Caco-2 (cell line): ENCODE measurements around the gene RALGPS1. TPM values are rescaled to one million over a fixed set of nuclear protein-coding genes. Genes with fewer than 3 reads are reported as not detected.

Experiments
- BruUV-seq: library from RNA; stranded (reverse); fragments of 400-500 nt; replicated peaks from 2 replicates; lab custom pipeline; 2021; lab: Mats Ljungman, UMichigan
- CTCF ChIA-PET: fragments of 300-600 bp; sonication (Branson Sonifier 250); formaldehyde crosslinking; loops from one replicate; lab custom pipeline; 2022; ENCODE audit warnings: antibody characterized with exemption; lab: Charles Lee
- POLR2A ChIA-PET: fragments of 300-600 bp; sonication (Branson Sonifier 250); formaldehyde crosslinking; loops from one replicate; lab custom pipeline; 2022; ENCODE audit warnings: antibody characterized with exemption; lab: Charles Lee
- DNase-seq, 2 experiments: peaks; one replicate each; pipeline versions ENCODE4 v3.0.0 to v3.0.0-alpha.2; 2020 to 2022
- H3K27me3 ChIP-seq: replicated peaks from 2 replicates; pipeline ENCODE4 v1.6.0; 2011; ENCODE audit warnings: low read length; ENCODE audit not compliant: control insufficient read depth, insufficient read depth
- H3K36me3 ChIP-seq: 2 replicates; pipeline ENCODE4 v1.5.1; 2011; ENCODE audit warnings: low read length; ENCODE audit not compliant: control insufficient read depth, insufficient read depth
- H3K4me1 ChIP-seq: fragments of 250-450 bp; sonication (Bioruptor Pico); 2 replicates; pipeline ENCODE4 v1.5.1; 2020; ENCODE audit warnings: mild to moderate bottlenecking
- H3K4me3 ChIP-seq: 2 replicates; pipeline ENCODE4 v1.5.1; 2011; ENCODE audit warnings: low read depth, mild to moderate bottlenecking, control low read depth, low read length
- H3K9me3 ChIP-seq: fragments of 250-450 bp; sonication (Bioruptor Pico); 2 replicates; pipeline ENCODE4 v1.5.1; 2020; ENCODE audit warnings: mild to moderate bottlenecking, moderate library complexity
- H3K27ac Mint-ChIP-seq: one replicate; pipeline ENCODE4 v1.8.0; 2022; ENCODE audit warnings: mixed read lengths; ENCODE audit not compliant: unreplicated experiment
- H3K27me3 Mint-ChIP-seq: one replicate; pipeline ENCODE4 v1.8.0; 2022; ENCODE audit warnings: mixed read lengths; ENCODE audit not compliant: insufficient read depth, unreplicated experiment
- H3K36me3 Mint-ChIP-seq: one replicate; pipeline ENCODE4 v1.8.0; 2022; ENCODE audit warnings: mild to moderate bottlenecking, mixed read lengths; ENCODE audit not compliant: insufficient read depth, unreplicated experiment
- H3K4me1 Mint-ChIP-seq: one replicate; pipeline ENCODE4 v1.8.0; 2022; ENCODE audit warnings: low read depth, mixed read lengths; ENCODE audit not compliant: unreplicated experiment
- H3K4me3 Mint-ChIP-seq: one replicate; pipeline ENCODE4 v1.8.0; 2022; ENCODE audit warnings: mild to moderate bottlenecking, moderate library complexity, mixed read lengths; ENCODE audit not compliant: unreplicated experiment
- H3K9me3 Mint-ChIP-seq: one replicate; pipeline ENCODE4 v1.8.0; 2022; ENCODE audit warnings: mixed read lengths; ENCODE audit not compliant: unreplicated experiment
- intact Hi-C: fragments of 100-400 bp; cut with micrococcal nuclease; formaldehyde crosslinking; loops from one replicate; pipeline ENCODE4 v1.10.0; 2022; ENCODE audit not compliant: unreplicated experiment
- total RNA-seq: library from RNA; stranded (reverse); gene quantifications from 2 replicates; pipeline ENCODE4 v1.2.3, GENCODE V29; 2022
- TF ChIP-seq, protein P1 (sequence below), 2 experiments: fragments of 200-600 bp in 1 of 2; IDR thresholded peaks; 1 replicate in 1 of 2; 2 replicates in 1 of 2; pipeline versions ENCODE4 v1.5.1 to v1.8.0; 2011 to 2022; ENCODE audit warnings: antibody characterized with exemption in 1 of 2, control low read depth in 1 of 2, inconsistent platforms in 1 of 2, low read depth in 1 of 2, low read length in 1 of 2, mild to moderate bottlenecking in 1 of 2, moderate library complexity in 1 of 2; ENCODE audit not compliant: insufficient read depth in 1 of 2, severe bottlenecking in 1 of 2, unreplicated experiment in 1 of 2

The RALGPS1 gene
- total RNA-seq, 1 experiment from 2014 or later: 41.5 TPM

DNA sequence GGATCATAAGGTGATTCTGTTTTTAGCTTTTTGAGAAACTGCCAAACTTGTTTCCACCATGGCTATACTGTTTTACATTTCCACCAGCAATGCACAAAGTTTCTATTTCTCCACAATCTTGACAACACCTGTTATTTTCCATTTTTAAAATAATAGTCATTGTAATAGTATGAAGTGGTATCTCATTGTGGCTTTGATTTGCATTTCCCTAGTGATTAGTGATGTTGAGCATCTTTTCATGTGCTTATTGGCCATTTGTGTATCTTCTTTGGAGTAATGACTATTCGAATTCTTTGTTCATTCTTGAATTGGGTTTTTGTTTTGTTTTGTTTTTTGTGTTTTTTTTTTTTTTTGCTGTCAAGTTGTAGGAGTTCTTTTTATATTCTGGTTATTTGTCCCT lies 354.9 kb downstream of the RALGPS1 start:
- Histone ChIP-seq H3K4me3 (no peak overlapping the region), H3K36me3 (no peaks in the 10 kb centered on the region; the same call in 1 of the 2 replicates), H3K4me1 (no peaks in the 10 kb centered on the region), H3K9me3 (no peaks in the 10 kb centered on the region), H3K27me3 (no peaks in the 10 kb centered on the region)
- CTCF ChIA-PET: no interaction called here
- Mint-ChIP-seq H3K36me3 (no peaks in the 10 kb centered on the region), H3K4me3 (no peak overlapping the region), H3K27me3 (no peaks in the 10 kb centered on the region), H3K4me1 (no peaks in the 10 kb centered on the region), H3K9me3 (no peaks in the 10 kb centered on the region), H3K27ac (no peak overlapping the region)
- TF ChIP-seq, protein P1, sequence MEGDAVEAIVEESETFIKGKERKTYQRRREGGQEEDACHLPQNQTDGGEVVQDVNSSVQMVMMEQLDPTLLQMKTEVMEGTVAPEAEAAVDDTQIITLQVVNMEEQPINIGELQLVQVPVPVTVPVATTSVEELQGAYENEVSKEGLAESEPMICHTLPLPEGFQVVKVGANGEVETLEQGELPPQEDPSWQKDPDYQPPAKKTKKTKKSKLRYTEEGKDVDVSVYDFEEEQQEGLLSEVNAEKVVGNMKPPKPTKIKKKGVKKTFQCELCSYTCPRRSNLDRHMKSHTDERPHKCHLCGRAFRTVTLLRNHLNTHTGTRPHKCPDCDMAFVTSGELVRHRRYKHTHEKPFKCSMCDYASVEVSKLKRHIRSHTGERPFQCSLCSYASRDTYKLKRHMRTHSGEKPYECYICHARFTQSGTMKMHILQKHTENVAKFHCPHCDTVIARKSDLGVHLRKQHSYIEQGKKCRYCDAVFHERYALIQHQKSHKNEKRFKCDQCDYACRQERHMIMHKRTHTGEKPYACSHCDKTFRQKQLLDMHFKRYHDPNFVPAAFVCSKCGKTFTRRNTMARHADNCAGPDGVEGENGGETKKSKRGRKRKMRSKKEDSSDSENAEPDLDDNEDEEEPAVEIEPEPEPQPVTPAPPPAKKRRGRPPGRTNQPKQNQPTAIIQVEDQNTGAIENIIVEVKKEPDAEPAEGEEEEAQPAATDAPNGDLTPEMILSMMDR (IDR thresholded peaks at IDR 0.05; ENCODE audit: insufficient read depth in 1 of 2, low read depth in 1 of 2, low read length in 1 of 2, severe bottlenecking in 1 of 2, unreplicated experiment in 1 of 2): no peak
- no peak for DNase-seq
- intact Hi-C loops: no loop called here
- BruUV-seq: no TSS peak
- POLR2A ChIA-PET: no interaction called here

Other genes starting within 250 kb of the RALGPS1 start
- 17.7 and 18.5 TPM in 2 replicates for gene ZBTB43, start 109.7 kb upstream of the RALGPS1 start, total RNA-seq
- 16.8 and 17.1 TPM in 2 replicates for gene ZBTB34, start 54.1 kb upstream of the RALGPS1 start, total RNA-seq
- not detected in 2 replicates for gene ANGPTL2, start 207.9 kb downstream of the RALGPS1 start, total RNA-seq